K562 (cell line): Measurements from ENCODE around the gene OXSM. TPM values are rescaled to one million over a fixed set of nuclear protein-coding genes. Genes with fewer than 3 reads are reported as not detected.

Source experiments
- ATF7 ChIP-seq: fragments of 450-650 bp; IDR thresholded peaks from 2 replicates; pipeline ENCODE4 v1.7.1; 2014; ENCODE audit warnings: mild to moderate bottlenecking, moderate library complexity
- CREM ChIP-seq: IDR thresholded peaks from 2 replicates; pipeline ENCODE4 v1.6.1; 2014; ENCODE audit warnings: antibody characterized with exemption, low read depth
- ETV1 ChIP-seq: fragments of 450-650 bp; conservative IDR thresholded peaks from 2 replicates; pipeline ENCODE4 v1.6.1; 2016; ENCODE audit warnings: missing genetic modification characterization, control low read depth, low read depth, missing compliant biosample characterization
- JUN ChIP-seq, 2 experiments: sonication (generic) in 1 of 2; formaldehyde crosslinking in 1 of 2; IDR thresholded peaks; 2 replicates each; pipeline versions ENCODE4 v1.6.1 to v1.8.0; 2012 to 2022; ENCODE audit warnings: borderline replicate concordance in 2 of 2, mild to moderate bottlenecking in 2 of 2, improper control_type of control experiment in 1 of 2, low read depth in 1 of 2, low read length in 1 of 2, missing genetic modification reagents in 1 of 2
- KDM5B ChIP-seq: fragments of 200-600 bp; sonication (generic); IDR thresholded peaks from 2 replicates; pipeline ENCODE4 v1.6.1; 2012; ENCODE audit warnings: low read depth, mild to moderate bottlenecking, moderate library complexity, low read length, control low read depth, inconsistent platforms; ENCODE audit not compliant: insufficient replicate concordance
- NFE2 ChIP-seq: IDR thresholded peaks from 2 replicates; pipeline ENCODE4 v1.6.1; 2014; ENCODE audit warnings: antibody characterized with exemption, low read depth
- PHB ChIP-seq: fragments of 250-450 bp; sonication (Bioruptor Pico); IDR thresholded peaks from 2 replicates; pipeline ENCODE4 v1.5.0; 2021
- PHF20 ChIP-seq: fragments of 450-650 bp; IDR thresholded peaks from 2 replicates; pipeline ENCODE4 v1.6.1; 2018; ENCODE audit not compliant: partially characterized antibody
- POLR2AphosphoS5 ChIP-seq: IDR thresholded peaks from 2 replicates; pipeline ENCODE4 v1.6.1; 2011; ENCODE audit warnings: mild to moderate bottlenecking, low read depth, low read length, moderate library complexity; ENCODE audit not compliant: control insufficient read depth, insufficient read depth
- POLR2H ChIP-seq: IDR thresholded peaks from 2 replicates; pipeline ENCODE4 v1.6.1; 2016; ENCODE audit warnings: missing genetic modification characterization, low read depth, mild to moderate bottlenecking, control low read depth, missing compliant biosample characterization, moderate library complexity
- PREB ChIP-seq: sonication (generic); formaldehyde crosslinking; IDR thresholded peaks from 2 replicates; pipeline ENCODE4 v1.8.1; 2023; ENCODE audit warnings: mild to moderate bottlenecking, missing genetic modification reagents
- SAFB ChIP-seq: fragments of 200-400 bp; formaldehyde crosslinking; IDR thresholded peaks from 2 replicates; pipeline ENCODE4 v1.6.1; 2017; ENCODE audit warnings: low read depth, low read length, borderline replicate concordance
- SRSF3 ChIP-seq: fragments of 200-400 bp; formaldehyde crosslinking; IDR thresholded peaks from 2 replicates; pipeline ENCODE4 v1.6.1; 2016; ENCODE audit warnings: mild to moderate bottlenecking, low read length, moderate library complexity; ENCODE audit not compliant: insufficient read depth
- TAF15 ChIP-seq: fragments of 200-400 bp; formaldehyde crosslinking; IDR thresholded peaks from 2 replicates; pipeline ENCODE4 v1.6.1; 2017; ENCODE audit warnings: mild to moderate bottlenecking, low read depth, low read length, moderate library complexity
- TAF9B ChIP-seq: fragments of 450-650 bp; IDR thresholded peaks from 2 replicates; pipeline ENCODE4 v1.6.1; 2018; ENCODE audit warnings: mild to moderate bottlenecking; ENCODE audit not compliant: partially characterized antibody
- ZNF23 ChIP-seq: fragments of 250-450 bp; sonication (Bioruptor Pico); IDR thresholded peaks from 2 replicates; pipeline ENCODE4 v1.4.0; 2020; ENCODE audit warnings: mild to moderate bottlenecking
- ZNF232 ChIP-seq: sonication (generic); formaldehyde crosslinking; IDR thresholded peaks from 2 replicates; pipeline ENCODE4 v1.8.0; 2022; ENCODE audit warnings: mild to moderate bottlenecking, missing genetic modification reagents
- polyA plus RNA-seq, 8 experiments: library from polyadenylated mRNA; depleted of rRNA in 4 of 8; stranded (reverse) in 5 of 8; unstranded in 3 of 8; fragments of >200 nt; fragmentation: Nextera tagmentation in 2 of 8; fragmentation: Illumina TruSeq in 1 of 8; extraction: Ambion mirVana in 2 of 8; extraction: Trizol in 1 of 8; gene quantifications; 2 replicates each; pipeline versions ENCODE4 v1.2.1 to v1.2.3, GENCODE V29; 2011 to 2014; ENCODE audit warnings: inconsistent platforms in 1 of 8, missing spikeins in 1 of 8
- total RNA-seq, 7 experiments: library from RNA; depleted of rRNA in 6 of 7; stranded (reverse); fragments of >200 nt in 6 of 7; fragmentation: Illumina TruSeq in 2 of 7; extraction: Trizol in 2 of 7; gene quantifications; 2 replicates each; pipeline versions ENCODE4 v1.2.1 to v1.2.3, GENCODE V29; 2011 to 2021; ENCODE audit warnings: low replicate concordance in 1 of 7
- TF ChIP-seq, protein P1 (sequence below): fragments of 250-450 bp; sonication (Bioruptor Pico); IDR thresholded peaks from 2 replicates; pipeline ENCODE4 v1.4.0; 2020; ENCODE audit warnings: mild to moderate bottlenecking
- TF ChIP-seq, protein P2 (sequence below): sonication (generic); formaldehyde crosslinking; IDR thresholded peaks from 2 replicates; pipeline ENCODE4 v1.8.0; 2022; ENCODE audit warnings: missing genetic modification reagents, mild to moderate bottlenecking, borderline replicate concordance

Gene OXSM
- total and polyA plus RNA-seq, 9 of the 15 experiments (the other 6 are each of a cell fraction or from before 2014, with no cell fraction given) = 24.0 to 107 (median 34.0) TPM

GRCh38 chr3:25782938-25783660 is 6.8 kb upstream of the OXSM start, which contains the start of gene NGLY1 (continued):
- TF ChIP-seq PHF20 (peak; percentile 73), KDM5B (peak; percentile 95), CREM (peak; percentile 15; the same call in 1 of the 2 replicates), PREB (peak; percentile 93; the same call in 1 of the 2 replicates), JUN (IDR thresholded peaks at IDR 0.05; ENCODE audit: borderline replicate concordance, low read depth, low read length) (peak; percentile 7; the same call in 1 of the 2 replicates), JUN (CRISPR knock-in tag; IDR thresholded peaks at IDR 0.05; ENCODE audit: borderline replicate concordance) (no peak; the same call in 1 of the 2 replicates), TAF15 (no peak), ZNF232 (CRISPR knock-in tag) (no peak), PHB (peak; percentile 21; the same call in 1 of the 2 replicates), ZNF23 (CRISPR knock-in tag) (no peak), ETV1 (tag) (peak; percentile 73), NFE2 (peak; percentile 36; the same call in 1 of the 2 replicates), POLR2AphosphoS5 (peak; percentile 80), SRSF3 (no peak), TAF9B (peak; percentile 53), POLR2H (tag) (peak; percentile 83), SAFB (no peak), ATF7 (peak; percentile 67)
- TF ChIP-seq, protein P1, sequence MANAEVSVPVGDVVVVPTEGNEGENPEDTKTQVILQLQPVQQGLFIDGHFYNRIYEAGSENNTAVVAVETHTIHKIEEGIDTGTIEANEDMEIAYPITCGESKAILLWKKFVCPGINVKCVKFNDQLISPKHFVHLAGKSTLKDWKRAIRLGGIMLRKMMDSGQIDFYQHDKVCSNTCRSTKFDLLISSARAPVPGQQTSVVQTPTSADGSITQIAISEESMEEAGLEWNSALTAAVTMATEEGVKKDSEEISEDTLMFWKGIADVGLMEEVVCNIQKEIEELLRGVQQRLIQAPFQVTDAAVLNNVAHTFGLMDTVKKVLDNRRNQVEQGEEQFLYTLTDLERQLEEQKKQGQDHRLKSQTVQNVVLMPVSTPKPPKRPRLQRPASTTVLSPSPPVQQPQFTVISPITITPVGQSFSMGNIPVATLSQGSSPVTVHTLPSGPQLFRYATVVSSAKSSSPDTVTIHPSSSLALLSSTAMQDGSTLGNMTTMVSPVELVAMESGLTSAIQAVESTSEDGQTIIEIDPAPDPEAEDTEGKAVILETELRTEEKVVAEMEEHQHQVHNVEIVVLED (CRISPR knock-in tag) = 0 out of 2 replicates have a peak, but pooled peaks have one; percentile 27
- TF ChIP-seq, protein P2, sequence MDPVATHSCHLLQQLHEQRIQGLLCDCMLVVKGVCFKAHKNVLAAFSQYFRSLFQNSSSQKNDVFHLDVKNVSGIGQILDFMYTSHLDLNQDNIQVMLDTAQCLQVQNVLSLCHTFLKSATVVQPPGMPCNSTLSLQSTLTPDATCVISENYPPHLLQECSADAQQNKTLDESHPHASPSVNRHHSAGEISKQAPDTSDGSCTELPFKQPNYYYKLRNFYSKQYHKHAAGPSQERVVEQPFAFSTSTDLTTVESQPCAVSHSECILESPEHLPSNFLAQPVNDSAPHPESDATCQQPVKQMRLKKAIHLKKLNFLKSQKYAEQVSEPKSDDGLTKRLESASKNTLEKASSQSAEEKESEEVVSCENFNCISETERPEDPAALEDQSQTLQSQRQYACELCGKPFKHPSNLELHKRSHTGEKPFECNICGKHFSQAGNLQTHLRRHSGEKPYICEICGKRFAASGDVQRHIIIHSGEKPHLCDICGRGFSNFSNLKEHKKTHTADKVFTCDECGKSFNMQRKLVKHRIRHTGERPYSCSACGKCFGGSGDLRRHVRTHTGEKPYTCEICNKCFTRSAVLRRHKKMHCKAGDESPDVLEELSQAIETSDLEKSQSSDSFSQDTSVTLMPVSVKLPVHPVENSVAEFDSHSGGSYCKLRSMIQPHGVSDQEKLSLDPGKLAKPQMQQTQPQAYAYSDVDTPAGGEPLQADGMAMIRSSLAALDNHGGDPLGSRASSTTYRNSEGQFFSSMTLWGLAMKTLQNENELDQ (CRISPR knock-in tag) = no peak
